GM19193 (cell line): Measurements from ENCODE around the gene SRGAP2.
"Not testable (repeated sequence)": the region's sequence is repeated elsewhere in the genome, so short reads cannot be mapped to it uniquely, and the experiment has no call there.

Source experiments
- POLR2A ChIP-seq: IDR thresholded peaks from 4 replicates; pipeline ENCODE4 v1.6.1; 2011; ENCODE audit not compliant: insufficient read depth, insufficient read length; ENCODE audit errors: extremely low read depth

SRGAP2 gene

GRCh38 chr1:206203364-206204158 is at the start of gene SRGAP2:
TSS of gene SRGAP2 (plus strand) at chr1:206203541. CDS start at chr1:206205971, 2,430 bp downstream.
- not testable (repeated sequence) for TF ChIP-seq POLR2A

GRCh38 chr1:206202789-206203363 is 465 bp upstream of the SRGAP2 start, which contains the start of gene FAM72A:
TSS of gene FAM72A (minus strand) at chr1:206202839. CDS start at chr1:206202025, 814 bp downstream.
- TF ChIP-seq POLR2A: not testable (repeated sequence)
